Osteocyte (in vitro differentiated cells): ENCODE results near the gene CMBL. TPM values are rescaled to one million over a fixed set of nuclear protein-coding genes. Genes with fewer than 3 reads are reported as not detected.

Source experiments
- DNase-seq: peaks from one replicate; pipeline ENCODE4 v3.0.0; 2021; ENCODE audit warnings: mixed read lengths; ENCODE audit not compliant: unreplicated experiment; ENCODE audit errors: extremely low spot score
- H3K27ac Mint-ChIP-seq: one replicate; pipeline ENCODE4 v1.8.0; 2021; ENCODE audit warnings: mild to moderate bottlenecking, mixed read lengths; ENCODE audit not compliant: unreplicated experiment
- H3K27me3 Mint-ChIP-seq: one replicate; pipeline ENCODE4 v1.8.0; 2021; ENCODE audit warnings: mixed read lengths; ENCODE audit not compliant: unreplicated experiment
- H3K36me3 Mint-ChIP-seq: one replicate; pipeline ENCODE4 v1.8.0; 2021; ENCODE audit warnings: mixed read lengths; ENCODE audit not compliant: unreplicated experiment
- H3K4me1 Mint-ChIP-seq: one replicate; pipeline ENCODE4 v1.8.0; 2021; ENCODE audit warnings: mixed read lengths; ENCODE audit not compliant: unreplicated experiment
- H3K4me3 Mint-ChIP-seq: one replicate; pipeline ENCODE4 v1.8.0; 2021; ENCODE audit warnings: mild to moderate bottlenecking, moderate library complexity, mixed read lengths; ENCODE audit not compliant: unreplicated experiment
- H3K9me3 Mint-ChIP-seq: one replicate; pipeline ENCODE4 v1.8.0; 2021; ENCODE audit warnings: mixed read lengths; ENCODE audit not compliant: unreplicated experiment
- total RNA-seq: library from RNA; stranded (reverse); gene quantifications from 2 replicates; pipeline ENCODE4 v1.2.1, GENCODE V29; 2021
- TF ChIP-seq, protein P1 (sequence below): fragments of 200-600 bp; sonication (generic); IDR thresholded peaks from 2 replicates; pipeline ENCODE4 v1.5.0; 2021; ENCODE audit warnings: antibody characterized with exemption, mild to moderate bottlenecking, moderate library complexity

The CMBL gene
- total RNA-seq, 1 donor from 2014 or later, result 23.3 TPM

DNA sequence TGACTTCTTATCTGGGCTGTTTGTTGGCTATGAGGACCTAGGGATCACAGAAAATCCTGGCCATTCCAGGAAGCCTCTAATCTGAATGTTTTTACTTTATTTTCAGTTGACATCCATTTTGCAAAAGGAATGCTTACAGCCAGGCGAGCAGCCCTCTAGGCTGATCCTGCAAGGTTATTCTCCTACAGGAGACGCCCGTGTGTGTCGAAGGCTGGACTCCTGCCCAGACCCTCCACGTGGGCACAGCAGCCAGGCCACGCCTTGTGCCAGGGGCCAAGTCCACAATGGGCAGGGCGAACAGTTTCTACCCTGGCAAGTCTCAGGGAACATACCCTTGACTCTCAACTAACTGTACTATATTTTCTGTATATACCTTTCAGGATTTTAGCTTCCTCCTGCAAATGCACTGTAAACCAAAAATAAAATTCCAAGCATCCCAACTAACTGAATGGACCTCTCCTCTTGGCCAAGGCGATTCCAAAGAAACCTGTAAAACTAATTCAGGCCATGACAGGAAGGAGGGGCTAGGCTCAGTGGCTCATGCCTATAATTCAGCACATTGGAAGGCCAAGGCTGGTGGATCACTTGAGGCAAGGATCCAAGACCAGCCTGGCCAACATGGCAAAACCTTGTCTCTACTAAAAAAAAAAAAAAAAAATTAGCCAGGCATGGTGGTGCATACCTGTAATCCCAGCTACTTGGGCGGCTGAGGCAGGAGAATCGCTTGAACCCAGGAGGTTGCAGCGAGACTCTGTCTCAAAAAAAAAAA is 5.7 kb downstream of the CMBL start:
- H3K27ac Mint-ChIP-seq, result no peak overlapping the region
- H3K9me3 Mint-ChIP-seq, result no peaks in the 10 kb centered on the region
- no peaks in the 10 kb centered on the region for H3K27me3 Mint-ChIP-seq
- H3K4me1 Mint-ChIP-seq, result peaks cover 30% of the 10 kb centered on the region
- DNase-seq, result no peak
- H3K36me3 Mint-ChIP-seq, result peaks cover 13% of the 10 kb centered on the region
- no peak overlapping the region for H3K4me3 Mint-ChIP-seq
- TF ChIP-seq, protein P1, sequence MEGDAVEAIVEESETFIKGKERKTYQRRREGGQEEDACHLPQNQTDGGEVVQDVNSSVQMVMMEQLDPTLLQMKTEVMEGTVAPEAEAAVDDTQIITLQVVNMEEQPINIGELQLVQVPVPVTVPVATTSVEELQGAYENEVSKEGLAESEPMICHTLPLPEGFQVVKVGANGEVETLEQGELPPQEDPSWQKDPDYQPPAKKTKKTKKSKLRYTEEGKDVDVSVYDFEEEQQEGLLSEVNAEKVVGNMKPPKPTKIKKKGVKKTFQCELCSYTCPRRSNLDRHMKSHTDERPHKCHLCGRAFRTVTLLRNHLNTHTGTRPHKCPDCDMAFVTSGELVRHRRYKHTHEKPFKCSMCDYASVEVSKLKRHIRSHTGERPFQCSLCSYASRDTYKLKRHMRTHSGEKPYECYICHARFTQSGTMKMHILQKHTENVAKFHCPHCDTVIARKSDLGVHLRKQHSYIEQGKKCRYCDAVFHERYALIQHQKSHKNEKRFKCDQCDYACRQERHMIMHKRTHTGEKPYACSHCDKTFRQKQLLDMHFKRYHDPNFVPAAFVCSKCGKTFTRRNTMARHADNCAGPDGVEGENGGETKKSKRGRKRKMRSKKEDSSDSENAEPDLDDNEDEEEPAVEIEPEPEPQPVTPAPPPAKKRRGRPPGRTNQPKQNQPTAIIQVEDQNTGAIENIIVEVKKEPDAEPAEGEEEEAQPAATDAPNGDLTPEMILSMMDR, result no peak

DNA sequence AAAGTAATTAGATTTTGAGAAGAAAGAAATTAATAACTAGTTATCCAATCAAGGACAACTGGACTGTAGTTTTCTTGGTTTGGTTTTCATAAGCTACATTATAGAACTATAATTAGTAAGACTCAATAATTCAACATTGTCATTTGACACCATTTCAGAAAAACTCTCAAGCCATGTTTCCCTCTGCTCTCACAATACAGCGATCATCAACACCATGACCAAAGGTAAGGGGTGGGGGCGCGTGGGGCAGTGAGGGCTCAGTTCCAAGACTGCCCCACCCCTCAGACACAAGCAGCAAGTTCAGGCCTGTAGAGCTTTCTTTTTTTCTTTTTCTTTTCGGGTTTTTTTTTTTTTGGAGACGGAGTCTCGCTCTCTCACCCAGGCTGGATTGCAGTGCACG is 6.4 kb downstream of the CMBL start:
- H3K27me3 Mint-ChIP-seq, result no peaks in the 10 kb centered on the region
- H3K36me3 Mint-ChIP-seq, result peaks cover 13% of the 10 kb centered on the region
- no peaks in the 10 kb centered on the region for H3K9me3 Mint-ChIP-seq
- H3K4me1 Mint-ChIP-seq, result peaks cover 22% of the 10 kb centered on the region
- no peak overlapping the region for H3K27ac Mint-ChIP-seq
- TF ChIP-seq, protein P1, result no peak
- no peak for DNase-seq
- H3K4me3 Mint-ChIP-seq, result no peak overlapping the region

DNA sequence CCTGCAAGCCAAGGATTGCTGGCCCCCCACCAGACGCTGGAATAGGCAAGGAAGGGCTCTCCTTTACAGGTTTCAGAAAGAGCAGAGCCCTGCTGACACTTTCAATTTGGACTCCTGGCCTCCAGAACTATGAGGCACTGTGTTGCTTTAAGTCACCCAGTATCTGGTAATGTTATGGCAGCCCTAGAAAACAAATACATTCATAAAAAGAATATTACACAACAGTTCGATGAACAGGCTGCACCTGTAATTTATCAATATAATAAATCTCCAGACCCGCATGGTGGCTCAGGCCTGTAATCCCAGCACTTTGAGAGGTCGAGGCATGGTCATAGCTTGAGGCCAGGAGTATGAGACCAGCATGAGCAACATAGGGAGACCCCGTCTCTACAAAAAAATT is 7.5 kb downstream of the CMBL start:
- H3K27ac Mint-ChIP-seq, result no peak overlapping the region
- H3K36me3 Mint-ChIP-seq, result peaks cover 13% of the 10 kb centered on the region
- DNase-seq, result no peak
- no peak overlapping the region for H3K4me3 Mint-ChIP-seq
- no peaks in the 10 kb centered on the region for H3K27me3 Mint-ChIP-seq
- peaks cover 19% of the 10 kb centered on the region for H3K4me1 Mint-ChIP-seq
- TF ChIP-seq, protein P1, result no peak
- no peaks in the 10 kb centered on the region for H3K9me3 Mint-ChIP-seq

DNA sequence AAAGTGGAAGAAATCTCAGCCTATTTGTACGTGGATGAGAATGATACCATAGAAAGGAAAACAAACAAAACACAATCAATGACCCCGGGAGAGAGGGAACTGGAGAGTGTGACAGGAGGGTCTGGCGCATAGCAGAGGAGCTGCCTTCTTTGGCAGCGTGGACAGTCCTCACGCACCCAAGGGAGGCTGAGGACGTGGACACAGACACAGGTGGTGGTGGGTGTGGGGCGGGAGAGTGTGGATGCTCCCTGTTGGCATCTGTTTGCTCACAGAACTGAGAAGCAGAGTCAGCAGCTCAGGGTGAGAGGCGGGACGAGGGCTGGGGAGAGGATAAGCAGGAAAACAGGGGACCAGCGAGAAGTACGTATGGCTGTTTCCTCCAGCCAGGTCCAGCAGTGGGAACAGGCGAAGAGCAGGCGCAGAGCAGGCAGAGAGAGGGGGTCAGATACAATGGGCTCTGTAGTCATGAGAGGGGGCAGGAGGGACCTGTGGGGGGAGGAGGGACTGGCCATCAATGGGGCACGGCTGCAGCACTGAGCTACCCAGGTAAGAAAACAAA is 10.0 kb downstream of the CMBL start:
- Mint-ChIP-seq H3K36me3 (peaks cover 15% of the 10 kb centered on the region), H3K4me3 (no peak overlapping the region), H3K27ac (no peak overlapping the region), H3K4me1 (peaks cover 11% of the 10 kb centered on the region), H3K9me3 (no peaks in the 10 kb centered on the region), H3K27me3 (peaks cover 5% of the 10 kb centered on the region)
- no peak for DNase-seq
- TF ChIP-seq, protein P1, result no peak

DNA sequence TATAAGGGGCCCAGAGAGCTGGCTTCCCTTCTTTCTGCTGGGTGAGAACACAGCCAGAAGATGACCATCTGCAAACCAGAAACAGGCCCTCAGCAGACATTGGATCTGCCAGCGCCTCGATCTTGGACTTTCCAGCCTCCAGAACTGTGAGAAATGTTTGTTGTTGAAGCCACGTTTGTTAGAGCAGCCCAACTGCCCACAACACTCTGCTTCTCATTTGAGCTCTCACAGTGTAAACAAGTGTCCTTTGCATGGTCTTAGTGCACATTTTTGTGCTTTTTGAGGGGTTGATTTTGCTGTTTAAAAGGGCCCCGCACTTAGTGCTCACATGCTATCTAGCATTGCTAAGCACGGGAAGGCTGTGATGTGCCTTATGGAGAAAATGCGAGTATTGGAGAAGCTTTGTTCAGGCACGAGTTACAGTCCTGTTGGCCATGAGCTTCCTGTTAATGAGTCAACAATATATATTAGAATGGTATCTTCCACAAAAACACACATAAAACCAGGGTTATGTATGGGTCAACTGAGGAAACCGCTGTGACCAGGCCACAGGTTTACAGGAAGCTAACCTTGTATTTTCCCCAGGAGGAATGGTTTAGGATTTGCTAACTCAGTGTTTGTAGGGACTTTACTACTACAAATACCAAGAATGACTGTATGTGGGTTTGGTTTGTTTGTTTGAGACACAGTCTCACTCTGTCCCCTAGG is 11.9 kb downstream of the CMBL start:
- TF ChIP-seq, protein P1, result no peak
- DNase-seq, result no peak
- no peak overlapping the region for H3K27ac Mint-ChIP-seq
- no peak overlapping the region for H3K4me3 Mint-ChIP-seq
- H3K9me3 Mint-ChIP-seq, result no peaks in the 10 kb centered on the region
- H3K36me3 Mint-ChIP-seq, result peaks cover 21% of the 10 kb centered on the region
- peaks cover 5% of the 10 kb centered on the region for H3K27me3 Mint-ChIP-seq
- peaks cover 2% of the 10 kb centered on the region for H3K4me1 Mint-ChIP-seq
